ENCODE results near the gene APH1B.

APH1B gene

GRCh38 chr15:63252292-63252691 is 25.1 kb upstream of the APH1B start:
- DNase-seq (ENCODE audit: low spot score): no peak

- DNase-seq (ENCODE audit: low spot score): no peak
These were observed 22.4 kb upstream of the APH1B start for GRCh38 chr15:63254991-63255390.

- no peak for DNase-seq (ENCODE audit: low spot score)
These were observed 21.9 kb upstream of the APH1B start for GRCh38 chr15:63255489-63255990.

- peak; percentile 75 for DNase-seq (ENCODE audit: low spot score)
These were observed 20.8 kb upstream of the APH1B start for GRCh38 chr15:63256433-63257274.

GRCh38 chr15:63258658-63259057 is 18.7 kb upstream of the APH1B start:
- DNase-seq (ENCODE audit: low spot score): no peak

- DNase-seq (ENCODE audit: low spot score): no peak
These were observed 16.6 kb upstream of the APH1B start for GRCh38 chr15:63260791-63261190.

GRCh38 chr15:63261311-63261710 is 16.1 kb upstream of the APH1B start:
- no peak for DNase-seq (ENCODE audit: low spot score)

- DNase-seq (ENCODE audit: low spot score): no peak
These were observed 13.9 kb upstream of the APH1B start for GRCh38 chr15:63263519-63263918.

- no peak for DNase-seq (ENCODE audit: low spot score)
These were observed 12.6 kb upstream of the APH1B start for GRCh38 chr15:63264688-63265293.

- no peak for DNase-seq (ENCODE audit: low spot score)
These were observed 3.0 kb upstream of the APH1B start for GRCh38 chr15:63274427-63274826.

- peak; percentile 14 for DNase-seq (ENCODE audit: low spot score)
These were observed 915 bp upstream of the APH1B start for GRCh38 chr15:63276342-63277037.

GRCh38 chr15:63277893-63278456 is 570 bp downstream of the APH1B start:
- DNase-seq (ENCODE audit: low spot score): no peak

GRCh38 chr15:63283126-63283525 is 5.7 kb downstream of the APH1B start:
- DNase-seq (ENCODE audit: low spot score): no peak

- DNase-seq (ENCODE audit: low spot score): no peak
These were observed 6.9 kb downstream of the APH1B start for GRCh38 chr15:63284335-63284734.

- no peak for DNase-seq (ENCODE audit: low spot score)
These were observed 9.7 kb downstream of the APH1B start for GRCh38 chr15:63287109-63287508.

GRCh38 chr15:63288342-63288741 is 10.9 kb downstream of the APH1B start:
- DNase-seq (ENCODE audit: low spot score): no peak

- DNase-seq (ENCODE audit: low spot score): peak; percentile 67
These were observed 11.5 kb downstream of the APH1B start for GRCh38 chr15:63288778-63289378.

GRCh38 chr15:63291507-63291906 is 14.1 kb downstream of the APH1B start:
- DNase-seq (ENCODE audit: low spot score): peak; percentile 77

- no peak for DNase-seq (ENCODE audit: low spot score)
These were observed 14.8 kb downstream of the APH1B start for GRCh38 chr15:63292241-63292640.

- DNase-seq (ENCODE audit: low spot score): no peak
These were observed 15.4 kb downstream of the APH1B start for GRCh38 chr15:63292771-63293170.

- DNase-seq (ENCODE audit: low spot score): no peak
These were observed 17.0 kb downstream of the APH1B start for GRCh38 chr15:63294359-63294758.

GRCh38 chr15:63295341-63295740 is 17.9 kb downstream of the APH1B start:
- no peak for DNase-seq (ENCODE audit: low spot score)
